GM19452 (cell line): ENCODE measurements around the gene CETN3.
A peak's percentile ranks its signal among the peaks of the same experiment; 100 is the strongest.
"Not testable (repeated sequence)": the region's sequence is repeated elsewhere in the genome, so short reads cannot be mapped to it uniquely, and the experiment has no call there.

Experiments used
- ATAC-seq: cut with Tn5 transposase; IDR thresholded peaks from one replicate; pipeline ENCODE4 v1.9.1; 2021; ENCODE audit not compliant: unreplicated experiment

Gene CETN3

GRCh38 chr5:90384389-90384788 is 25.2 kb downstream of the CETN3 start:
- ATAC-seq, result no peak

DNA sequence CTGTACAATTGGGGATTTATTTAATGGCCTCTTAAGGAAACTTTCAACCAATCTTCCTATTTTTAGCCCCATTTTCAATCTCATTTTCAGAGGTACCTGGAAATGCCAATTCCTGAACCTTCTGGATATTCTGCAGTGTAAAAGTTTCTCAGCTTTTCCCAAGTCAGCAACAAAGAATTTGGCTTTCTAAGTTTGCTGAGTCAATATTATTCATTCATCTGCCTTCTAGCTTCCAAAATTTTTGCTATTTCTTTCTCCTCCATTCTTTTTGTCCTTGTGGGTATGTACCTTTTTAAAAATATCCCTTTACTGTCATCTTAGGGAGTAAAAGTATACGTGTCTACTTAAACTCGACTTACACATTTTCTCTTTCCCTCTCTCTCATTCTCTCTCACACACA is 25.7 kb downstream of the CETN3 start:
- no peak for ATAC-seq

DNA sequence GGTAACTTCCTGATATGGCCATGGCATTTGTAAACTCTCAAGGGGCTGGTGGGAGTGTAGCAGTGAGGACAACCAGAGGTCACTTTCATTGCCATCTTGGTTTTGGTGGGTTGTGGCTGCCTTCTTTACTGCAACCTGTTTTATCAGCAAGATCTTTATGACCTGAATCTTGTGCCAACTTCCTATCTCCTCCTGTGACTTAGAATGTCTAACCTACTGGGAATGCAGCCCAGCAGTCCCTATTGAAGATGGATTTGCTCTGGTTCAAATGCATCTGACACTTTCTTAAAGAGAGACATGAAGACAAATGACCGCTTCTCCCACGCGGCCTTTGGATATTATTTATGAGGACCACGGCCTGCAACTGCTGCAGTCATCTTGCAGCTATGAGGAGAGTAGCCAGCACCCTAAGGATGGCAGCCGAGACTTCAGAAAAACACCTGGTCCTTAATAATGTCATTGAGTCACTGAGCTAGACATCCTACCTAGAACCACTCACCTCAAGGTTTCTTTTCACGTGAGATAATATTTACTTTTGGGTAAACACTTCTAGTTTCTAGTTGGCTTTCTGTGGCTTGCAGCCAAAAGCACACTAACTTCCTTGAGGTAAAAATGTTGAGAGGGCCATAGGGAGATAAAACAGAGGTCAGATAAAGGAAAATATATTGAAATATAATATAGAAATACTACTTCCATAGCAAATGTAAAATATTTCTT is 28.2 kb downstream of the CETN3 start:
- no peak for ATAC-seq

DNA sequence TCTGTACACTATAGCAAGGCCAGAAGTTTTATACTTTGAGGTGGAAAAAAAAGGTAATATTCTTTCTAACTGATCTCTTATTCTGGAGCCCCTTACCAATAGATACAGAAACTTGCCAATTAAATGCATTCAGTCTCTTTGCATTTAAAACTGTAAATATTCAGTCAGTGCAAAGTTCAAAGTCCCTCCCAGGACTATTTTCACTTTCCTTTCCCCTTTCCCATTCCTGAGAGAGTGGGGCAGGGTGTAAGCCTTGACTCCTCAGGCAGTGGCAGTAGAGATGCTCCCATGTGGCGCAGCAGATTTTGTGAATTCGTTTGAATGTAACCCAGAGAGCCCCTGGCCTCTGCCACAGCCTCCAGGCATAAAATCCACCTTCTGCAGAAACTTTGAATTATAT is 29.9 kb downstream of the CETN3 start:
- no peak for ATAC-seq

DNA sequence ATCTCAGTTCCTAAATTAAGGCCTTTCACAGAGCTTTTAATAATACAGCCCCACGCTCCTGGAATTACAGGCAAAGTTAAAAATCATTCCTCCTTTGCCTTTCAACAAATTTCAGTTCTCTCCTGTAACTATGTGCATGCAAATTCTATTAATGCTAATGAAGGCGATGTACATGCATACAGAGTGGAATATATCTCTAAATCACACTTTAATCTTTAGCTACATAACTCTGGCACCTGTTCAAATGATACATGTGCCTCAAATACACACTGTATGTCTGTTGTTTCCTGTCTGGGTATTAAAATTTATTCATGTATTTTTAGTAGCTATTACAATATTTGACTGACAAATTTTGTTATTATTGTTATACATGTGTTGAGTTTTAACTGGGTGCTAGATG is 30.8 kb downstream of the CETN3 start:
- ATAC-seq, result no peak

GRCh38 chr5:90371269-90371668 is 38.3 kb downstream of the CETN3 start:
- ATAC-seq, result not testable (repeated sequence)

- peak; percentile 87 for ATAC-seq
These were observed 40.9 kb downstream of the CETN3 start for GRCh38 chr5:90368454-90369246.

GRCh38 chr5:90367879-90368278 is 41.7 kb downstream of the CETN3 start:
- ATAC-seq, result no peak

DNA sequence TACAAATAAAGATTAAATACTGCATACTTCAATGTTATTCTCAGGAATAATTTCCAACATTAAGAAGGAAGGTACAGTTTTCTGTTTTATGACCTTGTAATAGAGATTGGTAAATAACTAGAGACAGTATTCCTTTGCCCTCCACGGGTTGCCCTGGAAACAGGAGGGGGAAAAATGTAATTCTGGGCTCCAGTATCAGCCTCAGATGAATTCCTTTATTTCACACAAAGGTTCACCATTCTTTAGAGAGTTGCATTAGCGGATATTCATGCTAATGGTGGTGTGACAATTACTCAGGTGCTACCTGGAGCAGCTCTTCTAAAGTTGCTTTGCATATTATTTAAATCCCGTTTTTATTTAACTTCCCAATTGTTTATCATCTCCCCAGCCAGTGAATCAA is 42.6 kb downstream of the CETN3 start:
- no peak for ATAC-seq

DNA sequence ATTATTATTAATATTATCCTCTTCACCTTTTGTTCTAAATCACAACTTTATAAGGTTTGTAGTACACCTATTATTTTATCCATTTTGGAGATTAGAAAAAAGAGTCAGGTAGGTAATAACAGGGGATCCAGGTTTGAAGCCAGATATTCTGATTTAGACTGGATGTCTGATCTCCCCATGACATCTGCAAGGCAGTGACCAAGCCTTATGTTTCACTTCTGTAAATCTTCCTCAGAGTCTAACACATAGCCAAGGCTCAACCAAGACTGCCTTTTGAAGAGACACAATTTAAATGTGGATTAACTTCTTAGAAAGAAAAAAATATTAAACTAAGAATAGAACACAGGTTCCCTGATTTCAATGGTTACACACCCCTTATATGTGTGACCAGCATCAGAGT is 44.2 kb downstream of the CETN3 start:
- ATAC-seq, result no peak

DNA sequence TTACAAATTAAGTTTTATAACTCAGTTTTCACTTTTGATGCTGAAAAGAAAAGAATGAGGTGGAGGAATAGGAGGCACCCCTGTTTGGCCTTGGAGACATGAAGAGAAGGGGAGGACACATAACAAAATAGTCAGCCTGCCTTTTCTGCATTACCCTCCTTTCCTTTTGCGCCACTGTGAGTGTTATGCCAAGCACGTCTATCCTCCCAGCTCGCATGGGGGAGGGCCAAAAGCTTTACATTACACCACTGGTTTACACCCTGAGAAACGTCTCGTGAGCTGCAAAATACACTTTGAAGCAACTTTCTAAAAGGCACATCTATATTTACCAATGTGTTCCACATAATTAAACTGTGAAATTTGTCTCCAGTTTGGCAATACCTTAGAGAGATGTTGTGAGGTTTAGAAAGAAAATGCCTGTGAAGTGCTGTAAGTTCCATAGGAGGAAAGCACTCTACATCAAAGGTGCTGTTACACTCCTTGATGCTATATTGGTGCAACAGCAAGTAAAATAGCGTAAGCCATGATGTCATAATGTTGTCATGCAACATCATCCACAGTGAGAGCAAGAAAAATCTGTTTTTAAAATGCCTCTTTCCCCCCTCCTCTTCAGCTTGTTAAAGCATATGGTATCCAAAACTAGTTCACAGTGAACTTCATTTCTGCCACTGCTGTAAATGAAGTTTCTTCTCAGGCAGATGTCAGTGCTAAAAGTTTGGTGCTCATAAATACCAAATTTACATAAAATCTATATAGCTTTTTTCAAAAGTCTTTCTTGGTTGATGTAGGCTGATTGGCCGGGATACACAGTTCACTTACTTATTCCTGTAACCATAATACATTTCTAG is 50.3 kb downstream of the CETN3 start:
- ATAC-seq, result no peak

- ATAC-seq, result no peak
These were observed 52.9 kb downstream of the CETN3 start for GRCh38 chr5:90356622-90357021.

- ATAC-seq, result no peak
These were observed 53.4 kb downstream of the CETN3 start for GRCh38 chr5:90356176-90356575.

DNA sequence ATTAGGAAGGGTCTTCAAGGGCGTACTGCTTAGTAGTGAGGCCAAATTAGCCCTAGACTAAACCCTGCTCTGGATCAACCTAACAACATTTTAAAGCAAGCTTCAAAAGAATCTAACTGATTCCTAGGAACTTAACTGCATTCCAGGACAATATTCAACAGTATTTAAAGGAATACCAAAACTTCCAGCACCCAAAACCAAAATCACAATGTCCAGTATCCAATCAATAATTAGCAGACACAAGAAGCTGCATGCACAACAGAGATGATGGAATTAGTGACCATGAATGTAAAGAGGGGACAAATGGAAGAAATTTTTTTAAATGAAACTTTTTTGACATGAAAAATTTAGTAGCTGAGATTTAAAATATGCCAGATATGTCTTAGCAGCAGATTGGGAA is 53.9 kb downstream of the CETN3 start:
- ATAC-seq, result no peak

- ATAC-seq, result peak; percentile 95
These were observed 56.3 kb downstream of the CETN3 start for GRCh38 chr5:90353254-90353653.

- no peak for ATAC-seq
These were observed 58.5 kb downstream of the CETN3 start for GRCh38 chr5:90351101-90351500.

GRCh38 chr5:90347462-90347861 is 62.1 kb downstream of the CETN3 start:
- peak; percentile 64 for ATAC-seq

DNA sequence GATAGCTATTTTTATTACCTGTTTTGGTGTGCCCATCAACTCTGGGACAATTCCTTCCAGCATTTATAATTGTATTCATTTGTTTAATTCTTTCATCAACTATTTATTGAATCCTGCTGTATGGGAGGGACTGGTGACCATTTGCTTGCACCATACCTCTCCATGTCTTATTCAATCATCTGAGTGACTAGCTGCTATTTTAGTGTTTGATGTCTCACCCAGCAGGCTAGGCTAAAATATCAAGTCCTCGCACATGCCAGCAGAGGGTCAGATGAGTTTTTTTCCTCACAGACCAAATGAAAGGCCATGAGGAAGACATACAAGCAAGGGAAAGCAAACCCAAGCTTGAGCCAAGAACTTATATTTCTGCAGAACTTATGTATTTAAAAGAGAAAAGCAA is 63.9 kb downstream of the CETN3 start:
- no peak for ATAC-seq

DNA sequence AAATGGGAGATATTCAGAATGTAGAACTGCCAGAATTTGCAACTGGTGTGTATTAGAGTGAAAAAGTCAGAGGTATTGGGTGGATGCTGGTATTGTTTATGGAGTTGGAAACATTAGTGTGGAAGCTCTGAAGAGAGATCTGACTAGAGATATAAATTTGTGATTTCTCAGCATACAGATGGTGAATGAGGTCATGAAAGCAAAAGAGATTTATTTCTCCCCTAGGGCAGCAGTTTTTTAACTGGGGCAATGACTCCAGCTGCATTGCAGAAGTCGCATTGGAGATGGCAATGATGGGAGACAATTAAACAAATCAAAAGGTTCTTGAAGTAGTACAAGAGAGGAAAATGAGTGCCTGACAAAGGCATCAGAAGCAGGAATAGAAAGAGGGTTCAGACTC is 64.9 kb downstream of the CETN3 start:
- no peak for ATAC-seq

DNA sequence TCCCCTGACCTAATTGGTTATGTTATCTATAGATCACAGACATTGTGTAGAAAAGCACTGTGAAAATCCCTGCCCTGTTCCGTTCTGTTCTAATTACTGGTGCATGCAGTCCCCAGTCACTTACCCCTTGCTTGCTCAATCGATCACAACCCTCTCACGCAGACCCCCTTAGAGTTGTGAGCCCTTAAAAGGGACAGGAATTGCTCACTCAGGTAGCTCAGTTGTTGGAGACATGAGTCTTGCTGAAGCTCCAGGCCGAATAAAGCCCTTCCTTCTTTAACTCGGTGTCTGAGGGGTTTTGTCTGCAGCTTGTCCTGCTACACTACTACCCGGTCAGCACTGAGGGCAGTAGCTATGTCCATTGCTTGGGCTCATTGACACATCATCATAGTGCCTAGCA is 65.8 kb downstream of the CETN3 start:
- ATAC-seq, result not testable (repeated sequence)

GRCh38 chr5:90342576-90342975 is 67.0 kb downstream of the CETN3 start:
- ATAC-seq, result no peak
